B cell (primary cell): ENCODE data around the gene BEGAIN. TPM values are rescaled to one million over a fixed set of nuclear protein-coding genes. Genes with fewer than 3 reads are reported as not detected.

ENCODE experiments used
- ATAC-seq: fragments of 200-7000 bp; cut with Tn5 transposase; one replicate; pipeline ENCODE4 v1.10.0; 2021; ENCODE audit warnings: low read depth, mild to moderate bottlenecking, moderate number of reproducible peaks, moderate library complexity
- CTCF ChIA-PET: fragments of 350-600 bp; sonication (Branson Sonifier 250); formaldehyde crosslinking; loops from one replicate; lab custom pipeline; 2021; ENCODE audit warnings: antibody characterized with exemption, inconsistent platforms; lab: Charles Lee
- POLR2A ChIA-PET: fragments of 350-600 bp; sonication (Branson Sonifier 250); formaldehyde crosslinking; loops from one replicate; lab custom pipeline; 2021; ENCODE audit warnings: antibody characterized with exemption; lab: Charles Lee
- DNase-seq: peaks from one replicate; pipeline ENCODE4 v3.0.0; 2013
- H2AFZ ChIP-seq: 2 replicates; pipeline ENCODE4 v1.6.1; 2012; ENCODE audit warnings: mild to moderate bottlenecking, low read depth, low read length; ENCODE audit not compliant: insufficient read depth, poor library complexity, severe bottlenecking
- H3K27ac ChIP-seq, 2 donors: 1 replicate in 1 of 2; 2 replicates in 1 of 2; pipeline ENCODE4 v1.5.1; 2012 to 2013; ENCODE audit warnings: low read length in 2 of 2, mild to moderate bottlenecking in 2 of 2, moderate library complexity in 1 of 2
- H3K27me3 ChIP-seq, 4 experiments: fragments of 200-600 bp in 1 of 4; sonication (generic) in 1 of 4; replicated peaks in 1 of 4; 1 replicate in 2 of 4; 2 replicates in 2 of 4; pipeline versions ENCODE4 v1.6.1 to v1.7.0; 2013 to 2016; ENCODE audit warnings: low read length in 3 of 4, mild to moderate bottlenecking in 2 of 4, mixed read lengths in 1 of 4, moderate library complexity in 1 of 4; ENCODE audit not compliant: insufficient read depth in 4 of 4, control insufficient read depth in 3 of 4; ENCODE audit errors: control extremely low read depth in 1 of 4
- H3K36me3 ChIP-seq, 2 experiments: replicated peaks in 1 of 2; 1 replicate in 1 of 2; 2 replicates in 1 of 2; pipeline versions ENCODE4 v1.6.1 to v1.7.1; 2013; ENCODE audit warnings: low read length in 1 of 2; ENCODE audit not compliant: insufficient read depth in 2 of 2, control insufficient read depth in 1 of 2; ENCODE audit errors: control extremely low read depth in 1 of 2, extremely low read depth in 1 of 2
- H3K4me1 ChIP-seq, 2 donors: fragments of 200-600 bp in 1 of 2; sonication (generic) in 1 of 2; 1 replicate in 1 of 2; 2 replicates in 1 of 2; pipeline versions ENCODE4 v1.5.1 to v1.6.1; 2013 to 2017; ENCODE audit warnings: low read length in 2 of 2; ENCODE audit not compliant: control insufficient read depth in 2 of 2, insufficient read depth in 2 of 2
- H3K4me2 ChIP-seq: replicated peaks from 2 replicates; pipeline ENCODE3; 2012; ENCODE audit warnings: mild to moderate bottlenecking, low read depth, low read length; ENCODE audit not compliant: poor library complexity, severe bottlenecking
- H3K4me3 ChIP-seq, 5 experiments: fragments of 200-600 bp in 1 of 5; sonication (generic) in 1 of 5; 1 replicate in 3 of 5; 2 replicates in 2 of 5; pipeline versions ENCODE4 v1.5.1 to v1.7.0; 2011 to 2016; ENCODE audit warnings: low read length in 4 of 5, mild to moderate bottlenecking in 4 of 5, low read depth in 2 of 5, control low read depth in 1 of 5, moderate library complexity in 1 of 5; ENCODE audit not compliant: insufficient read depth in 1 of 5; ENCODE audit errors: control extremely low read depth in 1 of 5, extremely low read depth in 1 of 5
- H3K79me2 ChIP-seq: fragments of 200-600 bp; sonication (generic); one replicate; pipeline ENCODE4 v1.6.0; 2016; ENCODE audit warnings: low read length; ENCODE audit not compliant: control insufficient read depth, insufficient read depth
- H3K9ac ChIP-seq: fragments of 200-600 bp; sonication (generic); 2 replicates; pipeline ENCODE4 v1.6.1; 2017; ENCODE audit warnings: mild to moderate bottlenecking, low read length, moderate library complexity
- H3K9me3 ChIP-seq, 3 donors: one replicate each; pipeline versions ENCODE4 v1.6.1 to v1.7.1; 2013; ENCODE audit warnings: low read length in 2 of 3; ENCODE audit not compliant: control insufficient read depth in 2 of 3, insufficient read depth in 1 of 3; ENCODE audit errors: control extremely low read depth in 1 of 3
- H4K20me1 ChIP-seq: 2 replicates; pipeline ENCODE4 v1.6.0; 2012; ENCODE audit warnings: mild to moderate bottlenecking, low read length; ENCODE audit not compliant: insufficient read depth, control insufficient read depth, poor library complexity, severe bottlenecking
- H3K27ac Mint-ChIP-seq: one replicate; pipeline ENCODE4 v1.8.0; 2021; ENCODE audit warnings: mixed read lengths
- H3K27me3 Mint-ChIP-seq: one replicate; pipeline ENCODE4 v1.8.0; 2021; ENCODE audit warnings: mixed read lengths
- H3K4me1 Mint-ChIP-seq: one replicate; pipeline ENCODE4 v1.8.0; 2021; ENCODE audit warnings: mixed read lengths
- H3K4me3 Mint-ChIP-seq: one replicate; pipeline ENCODE4 v1.8.0; 2021; ENCODE audit warnings: mixed read lengths
- H3K9me3 Mint-ChIP-seq: one replicate; pipeline ENCODE4 v1.8.0; 2022; ENCODE audit warnings: mixed read lengths; ENCODE audit not compliant: insufficient read depth
- CTCF ChIP-seq: fragments of 200-600 bp; IDR thresholded peaks from one replicate; pipeline ENCODE4 v1.8.0; 2022; ENCODE audit warnings: antibody characterized with exemption, mild to moderate bottlenecking
- EZH2 ChIP-seq: IDR thresholded peaks from 2 replicates; pipeline ENCODE4 v1.6.1; 2012; ENCODE audit warnings: borderline replicate concordance, low read depth, mild to moderate bottlenecking, moderate library complexity, low read length; ENCODE audit not compliant: insufficient read depth, poor library complexity, severe bottlenecking
- WGBS: methylation state at CpG from one replicate; pipeline ENCODE4 v1.1.5; 2013; ENCODE audit warnings: missing lambda C conversion rate; ENCODE audit not compliant: insufficient coverage; 5-methylcytosine and 5-hydroxymethylcytosine counted together
- intact Hi-C: fragments of 100-400 bp; cut with micrococcal nuclease; formaldehyde crosslinking; loops from one replicate; pipeline ENCODE4 v1.10.0; 2022
- polyA plus RNA-seq: library from polyadenylated mRNA; depleted of rRNA; stranded (reverse); fragments of >200 nt; gene quantifications from 2 replicates; pipeline ENCODE4 v1.2.3, GENCODE V29; 2012
- total RNA-seq, 2 donors: library from RNA; stranded (reverse); fragments of 120-200 nt in 1 of 2; gene quantifications; 1 replicate in 1 of 2; 2 replicates in 1 of 2; pipeline versions ENCODE4 v1.2.3 to v1.2.4, GENCODE V29; 2013 to 2022

The BEGAIN gene
- total and polyA plus RNA-seq, 2 donors (not counting 1 experiment from before 2014, with no cell fraction given), result 4.9 TPM; not detected in 1

GRCh38 chr14:100576091-100577085, 10.8 kb downstream of the BEGAIN start:
- Mint-ChIP-seq H3K27ac (no peak overlapping the region), H3K4me1 (peaks cover 3% of the 10 kb centered on the region), H3K4me3 (no peak overlapping the region), H3K9me3 (no peaks in the 10 kb centered on the region), H3K27me3 (peaks cover 13% of the 10 kb centered on the region)
- DNase-seq (no peak), ATAC-seq (no peak)
- no peak overlapping the region for H3K9ac ChIP-seq
- peaks cover 0 to 7% of the 10 kb centered on the region in 2 donors for H3K4me1 ChIP-seq
- no peaks in the 10 kb centered on the region for H4K20me1 ChIP-seq
- H3K4me3 ChIP-seq, result no peak overlapping the region
- CTCF ChIA-PET, result no interaction called here
- H3K27me3 ChIP-seq, result peaks cover 0 to 15% (median 2%) of the 10 kb centered on the region in 4 experiments
- WGBS, result 96% methylated on average over 17 of the region's 26 CpGs
- no peak overlapping the region for H3K4me2 ChIP-seq
- POLR2A ChIA-PET, result no interaction called here
- peaks cover 0 to 15% (median 4%) of the 10 kb centered on the region in 3 donors for H3K9me3 ChIP-seq
- no peaks in the 10 kb centered on the region for H3K36me3 ChIP-seq
- intact Hi-C loops, result no loop called here
- H3K79me2 ChIP-seq, result no peaks in the 10 kb centered on the region
- no peak overlapping the region for H2AFZ ChIP-seq
- H3K27ac ChIP-seq, result no peak overlapping the region
- no peak for TF ChIP-seq CTCF
- TF ChIP-seq EZH2, result no peak
